DMS53 (cell line): Measurements from ENCODE around the gene RGS8.

Experiments used
- DNase-seq: peaks from one replicate; lab custom pipeline; 2025; lab: John Stamatoyannopoulos, UW

RGS8 gene

GRCh38 chr1:182639330-182639729 lies 45.1 kb downstream of the RGS8 start:
- no peak for DNase-seq

DNA sequence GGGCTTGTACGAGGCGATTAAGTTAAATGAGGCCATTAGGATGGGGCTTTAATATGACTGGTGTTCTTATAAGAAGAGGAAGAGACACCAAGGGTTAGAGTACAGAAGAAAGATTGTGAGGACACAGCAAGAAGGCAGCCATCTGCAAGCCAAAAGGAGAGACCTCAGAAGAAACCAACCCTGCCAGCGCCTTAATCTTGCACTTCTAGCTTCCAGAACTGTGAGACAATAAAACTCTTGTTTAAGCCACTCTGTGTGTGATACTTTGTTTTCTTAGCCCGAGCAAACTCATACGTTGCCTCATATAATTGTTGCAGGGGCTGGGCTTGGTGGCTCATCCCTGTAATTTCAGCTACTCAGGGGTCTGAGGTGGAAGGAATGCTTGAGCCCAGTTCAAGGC lies 46.6 kb downstream of the RGS8 start:
- DNase-seq, result no peak

GRCh38 chr1:182635871-182636270 lies 48.5 kb downstream of the RGS8 start:
- DNase-seq, result no peak
